ENCODE measurements around the gene PANX1. TPM values are rescaled to one million over a fixed set of nuclear protein-coding genes. Genes with fewer than 3 reads are reported as not detected.

PANX1 gene
- total and polyA plus RNA-seq, 12 donors: 3.3 to 40.5 (median 16.8) TPM

DNA sequence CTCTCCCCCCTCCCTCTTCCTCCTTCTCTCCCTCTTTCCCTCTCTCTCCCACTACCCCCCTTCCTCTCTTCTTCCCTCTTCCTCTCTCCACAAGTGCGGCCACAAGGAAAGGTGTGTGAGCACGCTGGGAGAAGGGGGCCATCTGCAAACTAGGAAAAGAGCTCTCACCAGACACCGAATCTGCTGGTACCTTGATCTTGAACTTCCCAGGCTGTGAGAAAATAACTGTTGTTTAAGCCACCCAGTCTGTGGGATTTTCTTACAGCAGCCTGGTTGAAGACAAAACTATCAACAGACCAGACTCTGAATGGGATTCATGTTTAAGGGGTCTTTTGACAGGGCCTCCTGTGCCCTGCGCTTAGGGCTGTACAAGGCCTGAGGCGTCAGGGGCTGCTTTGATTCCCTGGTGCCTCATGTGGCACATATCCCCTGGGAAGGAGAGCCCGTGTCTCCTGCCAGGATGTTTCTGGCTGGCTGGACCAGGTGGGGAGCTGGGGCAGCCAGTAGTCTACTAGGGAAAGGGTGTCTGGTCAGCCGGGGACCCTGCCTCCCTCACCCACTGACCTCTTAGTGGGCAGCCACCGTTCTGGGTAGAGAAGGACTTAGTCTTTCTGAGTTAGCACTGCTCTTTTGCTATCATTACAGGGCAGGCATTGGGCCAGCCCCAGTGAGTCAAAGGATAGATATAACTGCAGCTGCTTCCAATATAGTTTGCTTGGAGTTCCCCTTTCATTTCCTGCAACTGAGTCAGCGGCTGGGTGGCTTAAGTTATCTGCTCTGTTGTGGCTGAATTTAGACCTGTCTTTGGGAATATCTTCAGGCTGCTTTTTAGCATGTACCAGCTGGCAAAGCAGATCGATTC, 6.2 kb downstream of the PANX1 start:
- Histone ChIP-seq H3K4me3 (no peak overlapping the region), H3K36me3 (replicated peaks in 1 of 2) (no peaks in the 10 kb centered on the region), H3K27me3 (no peaks in the 10 kb centered on the region), H3K27ac (peak overlapping the region in 4 of 5 donors; percentile 5 to 77 (median 58)), H3K4me1 (replicated peaks in 1 of 2) (peaks cover 29 to 49% of the 10 kb centered on the region in 2 donors), H3K9me3 (replicated peaks in 1 of 3) (no peaks in the 10 kb centered on the region)
- WGBS, 4 donors: 54 to 61% (median 55%) methylated on average over 7 to 10 of the region's 10 CpGs
- intact Hi-C loops (cut with DNase I): no loop called here
- DNase-seq: peak; percentile 64 to 86 (median 78)
- no peak for TF ChIP-seq POLR2A (IDR thresholded peaks at IDR 0.05)
- TF ChIP-seq, protein P1, sequence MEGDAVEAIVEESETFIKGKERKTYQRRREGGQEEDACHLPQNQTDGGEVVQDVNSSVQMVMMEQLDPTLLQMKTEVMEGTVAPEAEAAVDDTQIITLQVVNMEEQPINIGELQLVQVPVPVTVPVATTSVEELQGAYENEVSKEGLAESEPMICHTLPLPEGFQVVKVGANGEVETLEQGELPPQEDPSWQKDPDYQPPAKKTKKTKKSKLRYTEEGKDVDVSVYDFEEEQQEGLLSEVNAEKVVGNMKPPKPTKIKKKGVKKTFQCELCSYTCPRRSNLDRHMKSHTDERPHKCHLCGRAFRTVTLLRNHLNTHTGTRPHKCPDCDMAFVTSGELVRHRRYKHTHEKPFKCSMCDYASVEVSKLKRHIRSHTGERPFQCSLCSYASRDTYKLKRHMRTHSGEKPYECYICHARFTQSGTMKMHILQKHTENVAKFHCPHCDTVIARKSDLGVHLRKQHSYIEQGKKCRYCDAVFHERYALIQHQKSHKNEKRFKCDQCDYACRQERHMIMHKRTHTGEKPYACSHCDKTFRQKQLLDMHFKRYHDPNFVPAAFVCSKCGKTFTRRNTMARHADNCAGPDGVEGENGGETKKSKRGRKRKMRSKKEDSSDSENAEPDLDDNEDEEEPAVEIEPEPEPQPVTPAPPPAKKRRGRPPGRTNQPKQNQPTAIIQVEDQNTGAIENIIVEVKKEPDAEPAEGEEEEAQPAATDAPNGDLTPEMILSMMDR (IDR thresholded peaks at IDR 0.05): no peak

- no peaks in the 10 kb centered on the region for H3K9me3 ChIP-seq (replicated peaks in 1 of 3)
- intact Hi-C loops (cut with DNase I): no loop called here
- no peaks in the 10 kb centered on the region for H3K36me3 ChIP-seq (replicated peaks in 1 of 2)
- H3K4me3 ChIP-seq: no peak overlapping the region
- WGBS, 4 donors: 82 to 94% (median 90%) methylated on average over 4 of the region's 4 CpGs
- no peak for TF ChIP-seq POLR2A (IDR thresholded peaks at IDR 0.05)
- TF ChIP-seq, protein P1 (IDR thresholded peaks at IDR 0.05): no peak
- peak in 1 of 7 donors; percentile 11 for DNase-seq
- H3K27ac ChIP-seq: no peak overlapping the region
- H3K27me3 ChIP-seq: no peaks in the 10 kb centered on the region
- H3K4me1 ChIP-seq (replicated peaks in 1 of 2): peaks cover 7 to 37% of the 10 kb centered on the region in 2 donors
Measured at GRCh38 chr11:94139416-94139815, 10.8 kb downstream of the PANX1 start.

DNA sequence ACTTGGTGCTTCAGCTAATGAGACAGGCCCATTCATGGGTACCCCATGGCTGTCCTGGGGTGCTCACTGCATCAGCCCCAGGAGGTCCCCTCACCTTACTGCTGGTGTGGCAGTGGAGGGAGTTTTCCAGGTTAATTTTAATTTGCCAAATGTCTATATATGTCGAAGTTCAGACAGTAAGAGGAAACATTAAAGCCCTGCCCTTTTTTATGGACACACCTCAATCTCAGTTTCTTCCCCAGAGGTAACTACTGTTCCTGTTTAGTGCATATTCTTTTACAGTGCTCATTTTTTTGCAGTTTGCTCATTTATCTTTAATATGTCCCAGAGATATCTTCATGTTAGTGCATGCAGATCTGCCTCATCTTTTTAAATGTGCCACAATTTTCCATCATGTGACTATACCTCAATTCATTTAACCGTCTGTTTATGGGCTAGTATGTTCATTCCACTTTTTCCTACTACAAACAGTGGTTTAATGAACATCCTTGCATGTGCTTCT, 11.6 kb downstream of the PANX1 start:
- no peak overlapping the region for H3K27ac ChIP-seq
- DNase-seq: no peak
- WGBS, 4 donors: 82 to 92% (median 86%) methylated on average over 2 of the region's 2 CpGs
- H3K4me1 ChIP-seq (replicated peaks in 1 of 2): peaks cover 3 to 31% of the 10 kb centered on the region in 2 donors
- H3K4me3 ChIP-seq: no peak overlapping the region
- no peaks in the 10 kb centered on the region for H3K27me3 ChIP-seq
- TF ChIP-seq, protein P1 (IDR thresholded peaks at IDR 0.05): no peak
- no peak for TF ChIP-seq POLR2A (IDR thresholded peaks at IDR 0.05)
- intact Hi-C loops (cut with DNase I): no loop called here
- H3K9me3 ChIP-seq (replicated peaks in 1 of 3): no peaks in the 10 kb centered on the region
- H3K36me3 ChIP-seq (replicated peaks in 1 of 2): no peaks in the 10 kb centered on the region

GRCh38 chr11:94141511-94142307, 13.1 kb downstream of the PANX1 start:
- Histone ChIP-seq H3K4me1 (replicated peaks in 1 of 2) (peaks cover 3 to 31% of the 10 kb centered on the region in 2 donors), H3K27me3 (no peaks in the 10 kb centered on the region), H3K27ac (peak overlapping the region in 2 of 5 donors; percentile 19 to 65), H3K4me3 (no peak overlapping the region), H3K9me3 (replicated peaks in 1 of 3) (no peaks in the 10 kb centered on the region), H3K36me3 (replicated peaks in 1 of 2) (no peaks in the 10 kb centered on the region)
- TF ChIP-seq POLR2A (IDR thresholded peaks at IDR 0.05): no peak
- TF ChIP-seq, protein P1 (IDR thresholded peaks at IDR 0.05): no peak
- intact Hi-C loops (cut with DNase I): no loop called here
- WGBS, 4 donors: 80 to 96% (median 86%) methylated on average over 12 of the region's 12 CpGs
- DNase-seq: no peak

All from adrenal gland (tissue), 12 donors.